Neural cell (in vitro differentiated cells): ENCODE measurements around the gene PIM2. TPM values are rescaled to one million over a fixed set of nuclear protein-coding genes. Genes with fewer than 3 reads are reported as not detected.

Experiments
- H2AFZ ChIP-seq: fragments of 200-600, 300-800 bp; sonication (generic), shearing (Covaris generic); 2 replicates; pipeline ENCODE4 v1.6.0; 2014; ENCODE audit warnings: low read depth, mild to moderate bottlenecking, antibody characterized with exemption, low read length, moderate library complexity
- H3F3A ChIP-seq: fragments of 200-600 bp; shearing (Covaris generic); 2 replicates; pipeline ENCODE4 v1.6.1; 2016; ENCODE audit warnings: mild to moderate bottlenecking, moderate library complexity, mixed read lengths, antibody characterized with exemption, low read length; ENCODE audit not compliant: insufficient read depth, poor library complexity, severe bottlenecking
- H3K27ac ChIP-seq: fragments of 200-600, 300-800 bp; sonication (generic), shearing (Covaris generic); 2 replicates; pipeline ENCODE4 v1.5.1; 2014; ENCODE audit warnings: mild to moderate bottlenecking, low read length, moderate library complexity
- H3K27me3 ChIP-seq: fragments of 300-800, 200-600 bp; sonication (generic), shearing (Covaris generic); 2 replicates; pipeline ENCODE4 v1.6.0; 2014; ENCODE audit warnings: mild to moderate bottlenecking, low read depth, low read length, moderate library complexity; ENCODE audit not compliant: insufficient read depth
- H3K36me3 ChIP-seq: fragments of 300-800, 200-600 bp; sonication (generic), shearing (Covaris generic); 2 replicates; pipeline ENCODE4 v1.5.1; 2014; ENCODE audit warnings: mild to moderate bottlenecking, antibody characterized with exemption, low read length, moderate library complexity; ENCODE audit not compliant: insufficient read depth
- H3K4me2 ChIP-seq: fragments of 300-800, 200-600 bp; sonication (generic), shearing (Covaris generic); 2 replicates; pipeline ENCODE4 v1.6.0; 2014; ENCODE audit warnings: mild to moderate bottlenecking, low read length
- H3K4me3 ChIP-seq: fragments of 300-800, 200-600 bp; sonication (generic), shearing (Covaris generic); 2 replicates; pipeline ENCODE4 v1.5.1; 2014; ENCODE audit warnings: mild to moderate bottlenecking, low read length, moderate library complexity
- H3K79me2 ChIP-seq: fragments of 200-600 bp; shearing (Covaris generic); replicated peaks from 2 replicates; pipeline ENCODE4 v1.6.0; 2014; ENCODE audit warnings: mild to moderate bottlenecking, low read length, moderate library complexity; ENCODE audit not compliant: insufficient read depth
- H3K9ac ChIP-seq: fragments of 300-800, 200-600 bp; sonication (generic), shearing (Covaris generic); 2 replicates; pipeline ENCODE4 v1.6.1; 2016; ENCODE audit warnings: mild to moderate bottlenecking, low read length, mixed read lengths
- H3K9me2 ChIP-seq: fragments of 200-600 bp; shearing (Covaris generic); 2 replicates; pipeline ENCODE4 v1.6.1; 2016; ENCODE audit warnings: mild to moderate bottlenecking, low read length, mixed read lengths; ENCODE audit not compliant: insufficient read depth
- H3K9me3 ChIP-seq: fragments of 200-600, 300-800 bp; sonication (generic), shearing (Covaris generic); 2 replicates; pipeline ENCODE4 v1.6.1; 2016; ENCODE audit warnings: mild to moderate bottlenecking, mixed run types, low read length, moderate library complexity, mixed read lengths
- H4K20me1 ChIP-seq: fragments of 200-600 bp; shearing (Covaris generic); 2 replicates; pipeline ENCODE4 v1.6.1; 2016; ENCODE audit warnings: mild to moderate bottlenecking, mixed run types; ENCODE audit not compliant: insufficient read depth
- CTCF ChIP-seq: fragments of 450-650 bp; IDR thresholded peaks from 2 replicates; pipeline ENCODE4 v1.5.1; 2014; ENCODE audit warnings: antibody characterized with exemption, mild to moderate bottlenecking, moderate library complexity; ENCODE audit not compliant: poor library complexity, severe bottlenecking
- EP300 ChIP-seq: fragments of 450-650 bp; conservative IDR thresholded peaks from 2 replicates; pipeline ENCODE4 v1.6.1; 2014; ENCODE audit warnings: antibody characterized with exemption, mild to moderate bottlenecking, moderate library complexity; ENCODE audit not compliant: poor library complexity, severe bottlenecking
- EZH2 ChIP-seq: fragments of 200-600, 300-800 bp; shearing (Covaris generic), sonication (generic); IDR thresholded peaks from 2 replicates; pipeline ENCODE4 v1.6.1; 2014; ENCODE audit warnings: antibody characterized with exemption, low read length, borderline replicate concordance, mild to moderate bottlenecking; ENCODE audit not compliant: insufficient read depth, poor library complexity, severe bottlenecking
- MXI1 ChIP-seq: fragments of 450-650 bp; conservative IDR thresholded peaks from 2 replicates; pipeline ENCODE4 v1.6.1; 2014; ENCODE audit warnings: antibody characterized with exemption, mild to moderate bottlenecking; ENCODE audit not compliant: poor library complexity, severe bottlenecking
- POLR2AphosphoS5 ChIP-seq: IDR thresholded peaks from 2 replicates; pipeline ENCODE4 v1.6.1; 2012
- RAD21 ChIP-seq: fragments of 450-650 bp; conservative IDR thresholded peaks from 2 replicates; pipeline ENCODE4 v1.6.1; 2014; ENCODE audit warnings: antibody characterized with exemption, mild to moderate bottlenecking, moderate library complexity
- REST ChIP-seq: IDR thresholded peaks from 2 replicates; pipeline ENCODE4 v1.6.1; 2012; ENCODE audit warnings: borderline replicate concordance
- SMC3 ChIP-seq: fragments of 450-650 bp; conservative IDR thresholded peaks from 2 replicates; pipeline ENCODE4 v1.6.1; 2014; ENCODE audit warnings: antibody characterized with exemption, mild to moderate bottlenecking, moderate library complexity; ENCODE audit not compliant: poor library complexity
- TAF1 ChIP-seq: IDR thresholded peaks from 2 replicates; pipeline ENCODE4 v1.6.1; 2012; ENCODE audit warnings: low read depth
- polyA plus RNA-seq: library from polyadenylated mRNA; depleted of rRNA; stranded (reverse); fragments of >200 nt; gene quantifications from 2 replicates; pipeline ENCODE4 v1.2.3, GENCODE V29; 2014

Gene PIM2
- polyA plus RNA-seq, 1 donor from 2014 or later: 8.9 TPM

- Histone ChIP-seq H3K4me2 (no peak overlapping the region), H3K27ac (no peak overlapping the region), H3K36me3 (no peaks in the 10 kb centered on the region), H3K27me3 (no peaks in the 10 kb centered on the region), H2AFZ (no peak overlapping the region), H3K79me2 (no peaks in the 10 kb centered on the region), H3F3A (no peaks in the 10 kb centered on the region), H3K9ac (no peak overlapping the region), H4K20me1 (no peaks in the 10 kb centered on the region), H3K4me3 (no peak overlapping the region), H3K9me2 (no peaks in the 10 kb centered on the region), H3K9me3 (no peaks in the 10 kb centered on the region)
- TF ChIP-seq POLR2AphosphoS5: no peak
- no peak for TF ChIP-seq CTCF
- no peak for TF ChIP-seq SMC3
- TF ChIP-seq EP300: no peak
- no peak for TF ChIP-seq TAF1
- TF ChIP-seq EZH2: no peak
- no peak for TF ChIP-seq MXI1
- TF ChIP-seq REST: no peak
- no peak for TF ChIP-seq RAD21
Measured at GRCh38 chrX:48902135-48902534, 16.7 kb downstream of the PIM2 start.

- no peak overlapping the region for H3K9ac ChIP-seq
- H3K27ac ChIP-seq: no peak overlapping the region
- TF ChIP-seq REST: no peak
- TF ChIP-seq EP300: no peak
- TF ChIP-seq POLR2AphosphoS5: no peak
- no peak for TF ChIP-seq MXI1
- no peak for TF ChIP-seq CTCF
- TF ChIP-seq EZH2: no peak
- no peak for TF ChIP-seq SMC3
- no peak for TF ChIP-seq RAD21
- TF ChIP-seq TAF1: no peak
- H4K20me1 ChIP-seq: no peaks in the 10 kb centered on the region
- no peaks in the 10 kb centered on the region for H3K9me2 ChIP-seq
- no peak overlapping the region for H3K4me2 ChIP-seq
- H3K4me3 ChIP-seq: no peak overlapping the region
- H3K27me3 ChIP-seq: no peaks in the 10 kb centered on the region
- H3F3A ChIP-seq: no peaks in the 10 kb centered on the region
- H3K79me2 ChIP-seq: no peaks in the 10 kb centered on the region
- H2AFZ ChIP-seq: no peak overlapping the region
- no peaks in the 10 kb centered on the region for H3K9me3 ChIP-seq
- H3K36me3 ChIP-seq: no peaks in the 10 kb centered on the region
Measured at GRCh38 chrX:48901069-48901468, 17.8 kb downstream of the PIM2 start.
